ENCODE data around the gene POU2AF1. TPM values are rescaled to one million over a fixed set of nuclear protein-coding genes. Genes with fewer than 3 reads are reported as not detected.
"Not testable (repeated sequence)": the region's sequence is repeated elsewhere in the genome, so short reads cannot be mapped to it uniquely, and the experiment has no call there.

Gene POU2AF1
- polyA plus RNA-seq, 1 donor (not counting 4 experiments of a cell fraction or from before 2014, with no cell fraction given): not detected

GRCh38 chr11:111322534-111322933 is 56.5 kb downstream of the POU2AF1 start:
- no peak overlapping the region for H3K4me3 ChIP-seq (ENCODE audit: control insufficient read depth in 2 of 3, extremely low read depth in 1 of 3, insufficient read depth in 2 of 3, low read depth in 1 of 3, low read length in 3 of 3)
- no peak overlapping the region for H3K9ac ChIP-seq (ENCODE audit: control insufficient read depth, extremely low read depth, insufficient read depth, low read length)
- H3K9me3 ChIP-seq (ENCODE audit: control insufficient read depth, low read depth, low read length): no peaks in the 10 kb centered on the region
- H3K36me3 ChIP-seq (ENCODE audit: control insufficient read depth in 2 of 2, extremely low read depth in 1 of 2, insufficient read depth in 2 of 2, low read length in 2 of 2): no peaks in the 10 kb centered on the region
- dilution Hi-C loops (cut with MboI; ENCODE audit: extremely low pct_ligation_motif_present, low sequenced_read_pairs): no loop called here
- no peak overlapping the region for H3K27ac ChIP-seq (ENCODE audit: control insufficient read depth, insufficient read depth, low read length)
- no peaks in the 10 kb centered on the region for H3K79me2 ChIP-seq (ENCODE audit: control insufficient read depth, insufficient read depth, low read length)
- no peaks in the 10 kb centered on the region for H3K4me1 ChIP-seq (ENCODE audit: control insufficient read depth, extremely low read depth, insufficient read depth, low read length)
- TF ChIP-seq EZH2 (IDR thresholded peaks at IDR 0.05; ENCODE audit: low read length) (no peak), CTCF (optimal IDR thresholded peaks at IDR 0.05 in 1 of 3, IDR thresholded peaks at IDR 0.05 in 1 of 3, conservative IDR thresholded peaks at IDR 0.05 in 1 of 3; ENCODE audit: extremely low read depth in 1 of 3, insufficient read depth in 2 of 3, low read length in 3 of 3) (no peak)
- FAIRE-seq: no peak
- H3K9me1 ChIP-seq (ENCODE audit: control insufficient read depth, extremely low read depth, insufficient read depth, low read length): no peaks in the 10 kb centered on the region
- no peak overlapping the region for H3K4me2 ChIP-seq (ENCODE audit: control insufficient read depth, extremely low read depth, insufficient read depth, low read depth, low read length)
- peaks cover 12% of the 10 kb centered on the region for H3K27me3 ChIP-seq (ENCODE audit: control insufficient read depth, extremely low read depth, insufficient read depth, low read length)
- DNase-seq (ENCODE audit: low read depth, low spot score): no peak
- H4K20me1 ChIP-seq (ENCODE audit: control insufficient read depth, extremely low read depth, insufficient read depth, low read length): no peaks in the 10 kb centered on the region
- no peak overlapping the region for H2AFZ ChIP-seq (ENCODE audit: control insufficient read depth, low read length)

GRCh38 chr11:111320728-111321568 is 58.1 kb downstream of the POU2AF1 start:
- Histone ChIP-seq H3K27me3 (ENCODE audit: control insufficient read depth, extremely low read depth, insufficient read depth, low read length) (peaks cover 12% of the 10 kb centered on the region), H3K27ac (ENCODE audit: control insufficient read depth, insufficient read depth, low read length) (no peak overlapping the region)

GRCh38 chr11:111320199-111320598 is 58.9 kb downstream of the POU2AF1 start:
- H3K4me3 ChIP-seq (ENCODE audit: control insufficient read depth in 2 of 3, extremely low read depth in 1 of 3, insufficient read depth in 2 of 3, low read depth in 1 of 3, low read length in 3 of 3); H3K4me1 ChIP-seq (ENCODE audit: control insufficient read depth, extremely low read depth, insufficient read depth, low read length); H3K36me3 ChIP-seq (ENCODE audit: control insufficient read depth in 2 of 2, extremely low read depth in 1 of 2, insufficient read depth in 2 of 2, low read length in 2 of 2); H3K79me2 ChIP-seq (ENCODE audit: control insufficient read depth, insufficient read depth, low read length); FAIRE-seq; H2AFZ ChIP-seq (ENCODE audit: control insufficient read depth, low read length); H3K9me3 ChIP-seq (ENCODE audit: control insufficient read depth, low read depth, low read length); H3K27ac ChIP-seq (ENCODE audit: control insufficient read depth, insufficient read depth, low read length); H4K20me1 ChIP-seq (ENCODE audit: control insufficient read depth, extremely low read depth, insufficient read depth, low read length); H3K4me2 ChIP-seq (ENCODE audit: control insufficient read depth, extremely low read depth, insufficient read depth, low read depth, low read length); dilution Hi-C loops (cut with MboI; ENCODE audit: extremely low pct_ligation_motif_present, low sequenced_read_pairs); DNase-seq (ENCODE audit: low read depth, low spot score); H3K9ac ChIP-seq (ENCODE audit: control insufficient read depth, extremely low read depth, insufficient read depth, low read length); H3K9me1 ChIP-seq (ENCODE audit: control insufficient read depth, extremely low read depth, insufficient read depth, low read length): not testable (repeated sequence)
- H3K27me3 ChIP-seq (ENCODE audit: control insufficient read depth, extremely low read depth, insufficient read depth, low read length): peaks cover 12% of the 10 kb centered on the region

More at GRCh38 chr11:111320728-111321568, 58.1 kb downstream of the POU2AF1 start:
- H3K4me1 ChIP-seq (ENCODE audit: control insufficient read depth, extremely low read depth, insufficient read depth, low read length): no peaks in the 10 kb centered on the region
- FAIRE-seq: no peak
- H4K20me1 ChIP-seq (ENCODE audit: control insufficient read depth, extremely low read depth, insufficient read depth, low read length): no peaks in the 10 kb centered on the region
- no peaks in the 10 kb centered on the region for H3K79me2 ChIP-seq (ENCODE audit: control insufficient read depth, insufficient read depth, low read length)
- no peaks in the 10 kb centered on the region for H3K9me3 ChIP-seq (ENCODE audit: control insufficient read depth, low read depth, low read length)
- dilution Hi-C loops (cut with MboI; ENCODE audit: extremely low pct_ligation_motif_present, low sequenced_read_pairs): no loop called here
- DNase-seq (ENCODE audit: low read depth, low spot score): no peak
- TF ChIP-seq CTCF (optimal IDR thresholded peaks at IDR 0.05 in 1 of 3, IDR thresholded peaks at IDR 0.05 in 1 of 3, conservative IDR thresholded peaks at IDR 0.05 in 1 of 3; ENCODE audit: extremely low read depth in 1 of 3, insufficient read depth in 2 of 3, low read length in 3 of 3): no peak
- no peak for TF ChIP-seq EZH2 (IDR thresholded peaks at IDR 0.05; ENCODE audit: low read length)
- H3K4me2 ChIP-seq (ENCODE audit: control insufficient read depth, extremely low read depth, insufficient read depth, low read depth, low read length): no peak overlapping the region
- no peaks in the 10 kb centered on the region for H3K9me1 ChIP-seq (ENCODE audit: control insufficient read depth, extremely low read depth, insufficient read depth, low read length)
- no peak overlapping the region for H3K9ac ChIP-seq (ENCODE audit: control insufficient read depth, extremely low read depth, insufficient read depth, low read length)
- H3K36me3 ChIP-seq (ENCODE audit: control insufficient read depth in 2 of 2, extremely low read depth in 1 of 2, insufficient read depth in 2 of 2, low read length in 2 of 2): no peaks in the 10 kb centered on the region
- no peak overlapping the region for H2AFZ ChIP-seq (ENCODE audit: control insufficient read depth, low read length)
- H3K4me3 ChIP-seq (ENCODE audit: control insufficient read depth in 2 of 3, extremely low read depth in 1 of 3, insufficient read depth in 2 of 3, low read depth in 1 of 3, low read length in 3 of 3): no peak overlapping the region

Measured in keratinocyte (primary cell).